Lung (tissue), 12 donors: ENCODE measurements around the gene DIRAS1. TPM values are rescaled to one million over a fixed set of nuclear protein-coding genes. Genes with fewer than 3 reads are reported as not detected.

ENCODE experiments used
- ATAC-seq: fragments of 200-7000 bp; cut with Tn5 transposase; one replicate; pipeline ENCODE4 v1.9.1; 2020; ENCODE audit warnings: moderate number of reproducible peaks; ENCODE audit not compliant: insufficient read depth, low FRiP score
- DNase-seq, 3 donors: peaks; one replicate each; pipeline ENCODE4 v3.0.0-alpha.2; 2013 to 2017
- H3K27ac ChIP-seq, 2 donors: one replicate each; pipeline ENCODE4 v1.5.1; 2013; ENCODE audit warnings: mild to moderate bottlenecking in 2 of 2, moderate library complexity in 2 of 2, control low read depth in 1 of 2, inconsistent platforms in 1 of 2, low read depth in 1 of 2, low read length in 1 of 2
- H3K27me3 ChIP-seq, 3 donors: one replicate each; pipeline ENCODE4 v1.5.1; 2013; ENCODE audit warnings: low read length in 2 of 3; ENCODE audit not compliant: control insufficient read depth in 3 of 3, insufficient read depth in 3 of 3
- H3K36me3 ChIP-seq, 4 donors: one replicate each; pipeline ENCODE4 v1.5.1; 2013; ENCODE audit warnings: low read length in 4 of 4, mild to moderate bottlenecking in 1 of 4, moderate library complexity in 1 of 4; ENCODE audit not compliant: control insufficient read depth in 4 of 4, insufficient read depth in 4 of 4
- H3K4me1 ChIP-seq, 5 donors: one replicate each; pipeline ENCODE4 v1.5.1; 2013; ENCODE audit warnings: low read length in 5 of 5, mild to moderate bottlenecking in 2 of 5, moderate library complexity in 1 of 5; ENCODE audit not compliant: control insufficient read depth in 5 of 5, insufficient read depth in 5 of 5
- H3K4me3 ChIP-seq: one replicate; pipeline ENCODE4 v1.5.1; 2013; ENCODE audit warnings: mild to moderate bottlenecking, control low read depth, moderate library complexity
- H3K9ac ChIP-seq, 2 donors: one replicate each; pipeline ENCODE4 v1.5.1; 2013; ENCODE audit warnings: low read length in 2 of 2, control low read depth in 1 of 2; ENCODE audit not compliant: insufficient read depth in 1 of 2
- H3K9me3 ChIP-seq, 4 donors: one replicate each; pipeline ENCODE4 v1.5.1; 2013; ENCODE audit warnings: low read length in 3 of 4, mild to moderate bottlenecking in 1 of 4, moderate library complexity in 1 of 4; ENCODE audit not compliant: control insufficient read depth in 4 of 4, insufficient read depth in 3 of 4
- CTCF ChIP-seq: IDR thresholded peaks from 2 replicates; pipeline ENCODE4 v1.5.1; 2012; ENCODE audit warnings: mild to moderate bottlenecking; ENCODE audit errors: control extremely low read depth, extremely low read depth
- WGBS, 2 donors: extraction: QIAGEN DNeasy Blood & Tissue Kit; methylation state at CpG; one replicate each; pipeline ENCODE4 v1.1.7; 2013; 5-methylcytosine and 5-hydroxymethylcytosine counted together
- polyA plus RNA-seq, 2 donors: library from polyadenylated mRNA; stranded (reverse); fragments of 200-250 nt; gene quantifications; one replicate each; pipeline ENCODE4 v1.2.1, GENCODE V29; 2013
- total RNA-seq, 2 donors: library from RNA; depleted of rRNA in 1 of 2; stranded (reverse); fragments of >200 nt in 1 of 2; gene quantifications; one replicate each; pipeline ENCODE4 v1.2.1, GENCODE V29; 2014 to 2021
- donor health status: control.
- donor health status: control.
- donor health status: Bipolar disorder and iron deficiency.
- donor health status: healthy.
- donor health status: DM: yes; HTN: yes; CAD: no.

DIRAS1 gene
- total and polyA plus RNA-seq, 4 donors = 0.37 to 1.2 (median 0.58) TPM

GRCh38 chr19:2756921-2757881 is 36.0 kb upstream of the DIRAS1 start:
- H3K9me3 ChIP-seq = peaks cover 0 to 5% (median 0%) of the 10 kb centered on the region in 4 donors
- H3K4me1 ChIP-seq = no peaks in the 10 kb centered on the region
- no peak for DNase-seq
- 96 to 97% methylated on average over 48 of the region's 48 CpGs for WGBS, 2 donors
- no peak overlapping the region for H3K27ac ChIP-seq
- H3K9ac ChIP-seq = no peak overlapping the region
- H3K27me3 ChIP-seq = no peaks in the 10 kb centered on the region
- no peak overlapping the region for H3K4me3 ChIP-seq
- TF ChIP-seq CTCF = no peak
- no peak for ATAC-seq
- peaks cover 8 to 60% (median 11%) of the 10 kb centered on the region in 4 donors for H3K36me3 ChIP-seq

- H3K27me3 ChIP-seq = no peaks in the 10 kb centered on the region
- ATAC-seq (no peak), DNase-seq (no peak)
- no peaks in the 10 kb centered on the region for H3K4me1 ChIP-seq
- no peak overlapping the region for H3K27ac ChIP-seq
- H3K4me3 ChIP-seq = no peak overlapping the region
- no peak for TF ChIP-seq CTCF
- peaks cover 8 to 53% (median 11%) of the 10 kb centered on the region in 4 donors for H3K36me3 ChIP-seq
- H3K9ac ChIP-seq = no peak overlapping the region
- H3K9me3 ChIP-seq = peaks cover 0 to 5% (median 0%) of the 10 kb centered on the region in 4 donors
- 87 to 88% methylated on average over 8 of the region's 8 CpGs for WGBS, 2 donors
These were observed 35.3 kb upstream of the DIRAS1 start for GRCh38 chr19:2756477-2756876.

GRCh38 chr19:2755811-2756210 is 34.6 kb upstream of the DIRAS1 start:
- H3K27me3 ChIP-seq = no peaks in the 10 kb centered on the region
- no peak overlapping the region for H3K4me3 ChIP-seq
- no peak for DNase-seq
- peaks cover 0 to 5% (median 0%) of the 10 kb centered on the region in 4 donors for H3K9me3 ChIP-seq
- no peaks in the 10 kb centered on the region for H3K4me1 ChIP-seq
- TF ChIP-seq CTCF = no peak
- H3K9ac ChIP-seq = no peak overlapping the region
- peaks cover 8 to 46% (median 11%) of the 10 kb centered on the region in 4 donors for H3K36me3 ChIP-seq
- 91 to 92% methylated on average over 15 to 16 of the region's 16 CpGs for WGBS, 2 donors
- no peak for ATAC-seq
- no peak overlapping the region for H3K27ac ChIP-seq
